Measurements from ENCODE around the gene EDIL3.

Gene EDIL3

GRCh38 chr5:84392836-84393235 is 8.2 kb upstream of the EDIL3 start:
- TF ChIP-seq CTCF (IDR thresholded peaks at IDR 0.05; ENCODE audit: insufficient read depth, low read length, poor library complexity, severe bottlenecking) = no peak
- no peaks in the 10 kb centered on the region for H3K27me3 ChIP-seq (replicated peaks; ENCODE audit: control insufficient read depth, insufficient read depth, low read length)
- no peak overlapping the region for H3K4me3 ChIP-seq (replicated peaks; ENCODE audit: low read depth, low read length)
- DNase-seq (ENCODE audit: extremely low read depth, insufficient read length) = no peak
- no peaks in the 10 kb centered on the region for H3K36me3 ChIP-seq (ENCODE audit: control insufficient read depth, insufficient read depth, low read length)

- DNase-seq (ENCODE audit: extremely low read depth, insufficient read length) = no peak
- Histone ChIP-seq H3K4me3 (replicated peaks; ENCODE audit: low read depth, low read length) (no peak overlapping the region), H3K27me3 (replicated peaks; ENCODE audit: control insufficient read depth, insufficient read depth, low read length) (no peaks in the 10 kb centered on the region; the same call in 1 of the 2 replicates), H3K36me3 (ENCODE audit: control insufficient read depth, insufficient read depth, low read length) (no peaks in the 10 kb centered on the region)
- TF ChIP-seq CTCF (IDR thresholded peaks at IDR 0.05; ENCODE audit: insufficient read depth, low read length, poor library complexity, severe bottlenecking) = no peak
These were observed 1.0 kb upstream of the EDIL3 start for GRCh38 chr5:84385705-84386104.

- Histone ChIP-seq H3K27me3 (replicated peaks; ENCODE audit: control insufficient read depth, insufficient read depth, low read length) (no peaks in the 10 kb centered on the region; the same call in 1 of the 2 replicates), H3K4me3 (replicated peaks; ENCODE audit: low read depth, low read length) (no peak overlapping the region), H3K36me3 (ENCODE audit: control insufficient read depth, insufficient read depth, low read length) (no peaks in the 10 kb centered on the region)
- peak; percentile 6 for DNase-seq (ENCODE audit: extremely low read depth, insufficient read length)
- no peak for TF ChIP-seq CTCF (IDR thresholded peaks at IDR 0.05; ENCODE audit: insufficient read depth, low read length, poor library complexity, severe bottlenecking)
These were observed 670 bp downstream of the EDIL3 start for GRCh38 chr5:84383816-84384603.

GRCh38 chr5:84383296-84383815 is 1.3 kb downstream of the EDIL3 start:
- DNase-seq (ENCODE audit: extremely low read depth, insufficient read length) = peak; percentile 0
- H3K27me3 ChIP-seq (replicated peaks; ENCODE audit: control insufficient read depth, insufficient read depth, low read length) = no peaks in the 10 kb centered on the region; the same call in 1 of the 2 replicates
- TF ChIP-seq CTCF (IDR thresholded peaks at IDR 0.05; ENCODE audit: insufficient read depth, low read length, poor library complexity, severe bottlenecking) = no peak
- H3K4me3 ChIP-seq (replicated peaks; ENCODE audit: low read depth, low read length) = no peak overlapping the region
- H3K36me3 ChIP-seq (ENCODE audit: control insufficient read depth, insufficient read depth, low read length) = no peaks in the 10 kb centered on the region

GRCh38 chr5:84382363-84383295 is 2.1 kb downstream of the EDIL3 start:
- H3K27me3 ChIP-seq (replicated peaks; ENCODE audit: control insufficient read depth, insufficient read depth, low read length) = no peaks in the 10 kb centered on the region; the same call in 1 of the 2 replicates
- peak; percentile 1 for DNase-seq (ENCODE audit: extremely low read depth, insufficient read length)
- no peaks in the 10 kb centered on the region for H3K36me3 ChIP-seq (ENCODE audit: control insufficient read depth, insufficient read depth, low read length)
- H3K4me3 ChIP-seq (replicated peaks; ENCODE audit: low read depth, low read length) = no peak overlapping the region
- TF ChIP-seq CTCF (IDR thresholded peaks at IDR 0.05; ENCODE audit: insufficient read depth, low read length, poor library complexity, severe bottlenecking) = no peak

Measured in GM06990 (cell line).